ENCODE results near the gene MROH8. TPM values are rescaled to one million over a fixed set of nuclear protein-coding genes. Genes with fewer than 3 reads are reported as not detected.

MROH8 gene
- polyA plus RNA-seq, 1 donor (not counting 4 experiments of a cell fraction or from before 2014, with no cell fraction given) = 0.39 TPM

GRCh38 chr20:37218441-37218840, 39.1 kb upstream of the MROH8 start:
- Histone ChIP-seq H3K4me1 (ENCODE audit: control insufficient read depth, extremely low read depth, insufficient read depth, low read length) (no peaks in the 10 kb centered on the region), H4K20me1 (ENCODE audit: control insufficient read depth, extremely low read depth, insufficient read depth, low read length) (no peaks in the 10 kb centered on the region), H3K36me3 (ENCODE audit: control insufficient read depth in 2 of 2, extremely low read depth in 1 of 2, insufficient read depth in 2 of 2, low read length in 2 of 2) (peaks cover 6 to 20% of the 10 kb centered on the region in 2 experiments), H3K9ac (ENCODE audit: control insufficient read depth, extremely low read depth, insufficient read depth, low read length) (no peak overlapping the region), H3K4me3 (ENCODE audit: control insufficient read depth in 2 of 3, extremely low read depth in 1 of 3, insufficient read depth in 2 of 3, low read depth in 1 of 3, low read length in 3 of 3) (no peak overlapping the region), H3K4me2 (ENCODE audit: control insufficient read depth, extremely low read depth, insufficient read depth, low read depth, low read length) (no peak overlapping the region), H3K27ac (ENCODE audit: control insufficient read depth, insufficient read depth, low read length) (no peak overlapping the region), H3K9me1 (ENCODE audit: control insufficient read depth, extremely low read depth, insufficient read depth, low read length) (no peaks in the 10 kb centered on the region), H3K9me3 (ENCODE audit: control insufficient read depth, low read depth, low read length) (no peaks in the 10 kb centered on the region), H2AFZ (ENCODE audit: control insufficient read depth, low read length) (no peak overlapping the region), H3K79me2 (ENCODE audit: control insufficient read depth, insufficient read depth, low read length) (peaks cover 3% of the 10 kb centered on the region), H3K27me3 (ENCODE audit: control insufficient read depth, extremely low read depth, insufficient read depth, low read length) (no peaks in the 10 kb centered on the region)
- no peak for FAIRE-seq
- dilution Hi-C loops (cut with MboI; ENCODE audit: extremely low pct_ligation_motif_present, low sequenced_read_pairs) = no loop called here
- no peak for DNase-seq (ENCODE audit: low read depth, low spot score)
- TF ChIP-seq EZH2 (IDR thresholded peaks at IDR 0.05; ENCODE audit: low read length) = no peak
- TF ChIP-seq, protein P1, sequence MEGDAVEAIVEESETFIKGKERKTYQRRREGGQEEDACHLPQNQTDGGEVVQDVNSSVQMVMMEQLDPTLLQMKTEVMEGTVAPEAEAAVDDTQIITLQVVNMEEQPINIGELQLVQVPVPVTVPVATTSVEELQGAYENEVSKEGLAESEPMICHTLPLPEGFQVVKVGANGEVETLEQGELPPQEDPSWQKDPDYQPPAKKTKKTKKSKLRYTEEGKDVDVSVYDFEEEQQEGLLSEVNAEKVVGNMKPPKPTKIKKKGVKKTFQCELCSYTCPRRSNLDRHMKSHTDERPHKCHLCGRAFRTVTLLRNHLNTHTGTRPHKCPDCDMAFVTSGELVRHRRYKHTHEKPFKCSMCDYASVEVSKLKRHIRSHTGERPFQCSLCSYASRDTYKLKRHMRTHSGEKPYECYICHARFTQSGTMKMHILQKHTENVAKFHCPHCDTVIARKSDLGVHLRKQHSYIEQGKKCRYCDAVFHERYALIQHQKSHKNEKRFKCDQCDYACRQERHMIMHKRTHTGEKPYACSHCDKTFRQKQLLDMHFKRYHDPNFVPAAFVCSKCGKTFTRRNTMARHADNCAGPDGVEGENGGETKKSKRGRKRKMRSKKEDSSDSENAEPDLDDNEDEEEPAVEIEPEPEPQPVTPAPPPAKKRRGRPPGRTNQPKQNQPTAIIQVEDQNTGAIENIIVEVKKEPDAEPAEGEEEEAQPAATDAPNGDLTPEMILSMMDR (optimal IDR thresholded peaks at IDR 0.05 in 1 of 3, IDR thresholded peaks at IDR 0.05 in 1 of 3, conservative IDR thresholded peaks at IDR 0.05 in 1 of 3; ENCODE audit: extremely low read depth in 1 of 3, insufficient read depth in 2 of 3, low read length in 3 of 3) = no peak

- peak; percentile 48 for FAIRE-seq
- H4K20me1 ChIP-seq (ENCODE audit: control insufficient read depth, extremely low read depth, insufficient read depth, low read length) = no peaks in the 10 kb centered on the region
- peaks cover 23 to 30% of the 10 kb centered on the region in 2 experiments for H3K36me3 ChIP-seq (ENCODE audit: control insufficient read depth in 2 of 2, extremely low read depth in 1 of 2, insufficient read depth in 2 of 2, low read length in 2 of 2)
- H3K79me2 ChIP-seq (ENCODE audit: control insufficient read depth, insufficient read depth, low read length) = no peaks in the 10 kb centered on the region
- no peak overlapping the region for H3K4me2 ChIP-seq (ENCODE audit: control insufficient read depth, extremely low read depth, insufficient read depth, low read depth, low read length)
- dilution Hi-C loops (cut with MboI; ENCODE audit: extremely low pct_ligation_motif_present, low sequenced_read_pairs) = no loop called here
- no peaks in the 10 kb centered on the region for H3K27me3 ChIP-seq (ENCODE audit: control insufficient read depth, extremely low read depth, insufficient read depth, low read length)
- H3K9me1 ChIP-seq (ENCODE audit: control insufficient read depth, extremely low read depth, insufficient read depth, low read length) = no peaks in the 10 kb centered on the region
- peak overlapping the region; percentile 47 for H3K27ac ChIP-seq (ENCODE audit: control insufficient read depth, insufficient read depth, low read length)
- H3K9me3 ChIP-seq (ENCODE audit: control insufficient read depth, low read depth, low read length) = no peaks in the 10 kb centered on the region
- H3K9ac ChIP-seq (ENCODE audit: control insufficient read depth, extremely low read depth, insufficient read depth, low read length) = no peak overlapping the region
- no peak overlapping the region for H3K4me3 ChIP-seq (ENCODE audit: control insufficient read depth in 2 of 3, extremely low read depth in 1 of 3, insufficient read depth in 2 of 3, low read depth in 1 of 3, low read length in 3 of 3)
- peaks cover 14% of the 10 kb centered on the region for H3K4me1 ChIP-seq (ENCODE audit: control insufficient read depth, extremely low read depth, insufficient read depth, low read length)
- no peak for DNase-seq (ENCODE audit: low read depth, low spot score)
- no peak overlapping the region for H2AFZ ChIP-seq (ENCODE audit: control insufficient read depth, low read length)
- TF ChIP-seq, protein P1 (optimal IDR thresholded peaks at IDR 0.05 in 1 of 3, IDR thresholded peaks at IDR 0.05 in 1 of 3, conservative IDR thresholded peaks at IDR 0.05 in 1 of 3; ENCODE audit: extremely low read depth in 1 of 3, insufficient read depth in 2 of 3, low read length in 3 of 3) = no peak
- TF ChIP-seq EZH2 (IDR thresholded peaks at IDR 0.05; ENCODE audit: low read length) = no peak
Measured at GRCh38 chr20:37209661-37210314, 30.4 kb upstream of the MROH8 start.

Data from keratinocyte (primary cell).